ENCODE measurements around the gene HAGH. TPM values are rescaled to one million over a fixed set of nuclear protein-coding genes. Genes with fewer than 3 reads are reported as not detected.
A peak's percentile ranks its signal among the peaks of the same experiment; 100 is the strongest.

HAGH gene
- total and polyA plus RNA-seq, 11 donors = 111 to 358 (median 165) TPM

GRCh38 chr16:1777375-1778199 lies 49.0 kb downstream of the HAGH start:
- TF ChIP-seq, protein P1, sequence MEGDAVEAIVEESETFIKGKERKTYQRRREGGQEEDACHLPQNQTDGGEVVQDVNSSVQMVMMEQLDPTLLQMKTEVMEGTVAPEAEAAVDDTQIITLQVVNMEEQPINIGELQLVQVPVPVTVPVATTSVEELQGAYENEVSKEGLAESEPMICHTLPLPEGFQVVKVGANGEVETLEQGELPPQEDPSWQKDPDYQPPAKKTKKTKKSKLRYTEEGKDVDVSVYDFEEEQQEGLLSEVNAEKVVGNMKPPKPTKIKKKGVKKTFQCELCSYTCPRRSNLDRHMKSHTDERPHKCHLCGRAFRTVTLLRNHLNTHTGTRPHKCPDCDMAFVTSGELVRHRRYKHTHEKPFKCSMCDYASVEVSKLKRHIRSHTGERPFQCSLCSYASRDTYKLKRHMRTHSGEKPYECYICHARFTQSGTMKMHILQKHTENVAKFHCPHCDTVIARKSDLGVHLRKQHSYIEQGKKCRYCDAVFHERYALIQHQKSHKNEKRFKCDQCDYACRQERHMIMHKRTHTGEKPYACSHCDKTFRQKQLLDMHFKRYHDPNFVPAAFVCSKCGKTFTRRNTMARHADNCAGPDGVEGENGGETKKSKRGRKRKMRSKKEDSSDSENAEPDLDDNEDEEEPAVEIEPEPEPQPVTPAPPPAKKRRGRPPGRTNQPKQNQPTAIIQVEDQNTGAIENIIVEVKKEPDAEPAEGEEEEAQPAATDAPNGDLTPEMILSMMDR (IDR thresholded peaks at IDR 0.05) = no peak
- TF ChIP-seq POLR2A (IDR thresholded peaks at IDR 0.05) = no peak
- Histone ChIP-seq H3K36me3 (peaks cover 0 to 63% (median 48%) of the 10 kb centered on the region in 9 donors), H3K9me3 (no peaks in the 10 kb centered on the region), H3K27me3 (no peaks in the 10 kb centered on the region), H3K4me3 (no peak overlapping the region), H3K27ac (no peak overlapping the region), H3K4me1 (peaks cover 9 to 45% (median 31%) of the 10 kb centered on the region in 12 donors)
- peak in 4 of 5 donors; percentile 14 to 59 (median 22) for DNase-seq
- intact Hi-C loops (cut with DNase I) = no loop called here
- 78 to 82% (median 80%) methylated on average over 26 to 36 of the region's 36 CpGs for WGBS, 4 donors
- no peak for ATAC-seq

DNA sequence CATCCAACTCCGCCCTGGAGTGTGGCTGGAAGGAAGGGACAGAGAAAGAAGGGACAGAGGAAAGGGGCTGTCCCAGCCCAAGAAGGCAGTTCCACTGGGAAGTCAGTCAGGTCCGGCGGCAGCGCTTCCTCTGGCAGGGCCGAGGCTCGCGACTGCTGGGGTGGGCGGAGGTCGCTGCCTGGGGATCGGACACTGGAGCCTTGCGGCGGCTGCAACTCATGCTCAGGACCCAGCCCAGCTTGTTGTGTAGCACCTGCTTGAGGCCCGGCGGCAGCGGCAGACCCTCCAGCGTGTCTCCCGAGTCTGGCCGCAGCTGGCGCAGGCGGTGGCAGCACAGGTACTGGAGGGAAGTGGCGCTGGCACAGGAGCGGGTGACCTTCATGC lies 49.6 kb downstream of the HAGH start:
- 70 to 86% (median 83%) methylated on average over 12 to 22 of the region's 22 CpGs for WGBS, 4 donors
- no peak overlapping the region for H3K4me3 ChIP-seq
- no peaks in the 10 kb centered on the region for H3K27me3 ChIP-seq
- ATAC-seq (no peak), DNase-seq (peak in 3 of 5 donors; percentile 12 to 58 (median 33))
- TF ChIP-seq POLR2A (IDR thresholded peaks at IDR 0.05) = no peak
- TF ChIP-seq, protein P1 (IDR thresholded peaks at IDR 0.05) = no peak
- peaks cover 0 to 63% (median 48%) of the 10 kb centered on the region in 9 donors for H3K36me3 ChIP-seq
- no peak overlapping the region for H3K27ac ChIP-seq
- intact Hi-C loops (cut with DNase I) = no loop called here
- no peaks in the 10 kb centered on the region for H3K9me3 ChIP-seq
- H3K4me1 ChIP-seq = peaks cover 13 to 50% (median 36%) of the 10 kb centered on the region in 12 donors

- TF ChIP-seq POLR2A (IDR thresholded peaks at IDR 0.05) = no peak
- TF ChIP-seq, protein P1 (IDR thresholded peaks at IDR 0.05) = no peak
- intact Hi-C loops (cut with DNase I) = no loop called here
- Histone ChIP-seq H3K9me3 (no peaks in the 10 kb centered on the region), H3K4me3 (no peak overlapping the region), H3K36me3 (peaks cover 0 to 63% (median 48%) of the 10 kb centered on the region in 9 donors), H3K4me1 (peaks cover 14 to 50% (median 37%) of the 10 kb centered on the region in 12 donors), H3K27me3 (no peaks in the 10 kb centered on the region), H3K27ac (no peak overlapping the region)
- 72 to 87% (median 81%) methylated on average over 11 to 13 of the region's 13 CpGs for WGBS, 4 donors
- ATAC-seq (no peak), DNase-seq (peak in 1 of 5 donors; percentile 51)
These were observed 50.0 kb downstream of the HAGH start for GRCh38 chr16:1776672-1776955.

- ATAC-seq = no peak
- Histone ChIP-seq H3K9me3 (no peaks in the 10 kb centered on the region), H3K27me3 (no peaks in the 10 kb centered on the region), H3K4me3 (no peak overlapping the region), H3K4me1 (peaks cover 12 to 46% (median 32%) of the 10 kb centered on the region in 12 donors), H3K36me3 (peaks cover 0 to 60% (median 48%) of the 10 kb centered on the region in 9 donors), H3K27ac (no peak overlapping the region)
- DNase-seq = peak in 2 of 5 donors; percentile 6 to 42
- no peak for TF ChIP-seq POLR2A (IDR thresholded peaks at IDR 0.05)
- TF ChIP-seq, protein P1 (IDR thresholded peaks at IDR 0.05) = no peak
- intact Hi-C loops (cut with DNase I) = no loop called here
- 80 to 86% (median 83%) methylated on average over 19 to 28 of the region's 28 CpGs for WGBS, 4 donors
These were observed 50.6 kb downstream of the HAGH start for GRCh38 chr16:1775846-1776671.
